ENCODE data around the gene SCO2. TPM values are rescaled to one million over a fixed set of nuclear protein-coding genes. Genes with fewer than 3 reads are reported as not detected.
A peak's percentile ranks its signal among the peaks of the same experiment; 100 is the strongest.
"Not testable (repeated sequence)": the region's sequence is repeated elsewhere in the genome, so short reads cannot be mapped to it uniquely, and the experiment has no call there.

The SCO2 gene
- total and polyA plus RNA-seq, 4 donors = 4.7 to 11.6 (median 5.1) TPM; not detected in 1

GRCh38 chr22:50524676-50525103 is 708 bp downstream of the SCO2 start:
- Histone ChIP-seq H3K4me1 (ENCODE audit: control insufficient read depth in 1 of 2, insufficient read depth in 2 of 2, low read length in 2 of 2) (no peaks in the 10 kb centered on the region), H3K36me3 (ENCODE audit: control insufficient read depth in 1 of 2, insufficient read depth in 2 of 2, low read length in 1 of 2) (no peaks in the 10 kb centered on the region), H3K27me3 (ENCODE audit: control insufficient read depth in 1 of 2, insufficient read depth in 2 of 2, low read length in 1 of 2) (no peaks in the 10 kb centered on the region), H3K27ac (ENCODE audit: low read depth in 1 of 2, low read length in 2 of 2) (peak overlapping the region in 1 of 2 donors; percentile 20), H3K4me3 (ENCODE audit: low read length in 2 of 2) (peak overlapping the region; percentile 28 to 53), H3K9me3 (ENCODE audit: control insufficient read depth, low read length) (no peaks in the 10 kb centered on the region)
- 7 to 11% methylated on average over 19 of the region's 19 CpGs for WGBS, 2 donors
- intact Hi-C loops (cut with DNase I) = loop anchor here (1.0 to 5.0 kb wide), 2 partner anchors 16 to 38 kb away; partner anchors contain the start of genes NCAPH2 (in 2 of the 2) and SYCE3 (in 1 of the 2)
- DNase-seq (peak in 1 of 2 donors; percentile 68), ATAC-seq (ENCODE audit: low FRiP score) (no peak)

GRCh38 chr22:50523806-50524675 is 1.4 kb downstream of the SCO2 start:
- 79 to 81% methylated on average over 25 of the region's 25 CpGs for WGBS, 2 donors
- Histone ChIP-seq H3K4me3 (ENCODE audit: low read length in 2 of 2) (no peak overlapping the region), H3K36me3 (ENCODE audit: control insufficient read depth in 1 of 2, insufficient read depth in 2 of 2, low read length in 1 of 2) (no peaks in the 10 kb centered on the region), H3K4me1 (ENCODE audit: control insufficient read depth in 1 of 2, insufficient read depth in 2 of 2, low read length in 2 of 2) (no peaks in the 10 kb centered on the region), H3K27ac (ENCODE audit: low read depth in 1 of 2, low read length in 2 of 2) (no peak overlapping the region), H3K9me3 (ENCODE audit: control insufficient read depth, low read length) (no peaks in the 10 kb centered on the region), H3K27me3 (ENCODE audit: control insufficient read depth in 1 of 2, insufficient read depth in 2 of 2, low read length in 1 of 2) (no peaks in the 10 kb centered on the region)
- no peak for ATAC-seq (ENCODE audit: low FRiP score)
- intact Hi-C loops (cut with DNase I) = no loop called here
- DNase-seq = no peak

GRCh38 chr22:50523458-50523805 is 2.0 kb downstream of the SCO2 start:
- H3K4me3 ChIP-seq (ENCODE audit: low read length in 2 of 2) = no peak overlapping the region
- 93 to 95% methylated on average over 16 of the region's 16 CpGs for WGBS, 2 donors
- ATAC-seq (ENCODE audit: low FRiP score) (no peak), DNase-seq (no peak)
- H3K27ac ChIP-seq (ENCODE audit: low read depth in 1 of 2, low read length in 2 of 2) = no peak overlapping the region
- intact Hi-C loops (cut with DNase I) = no loop called here
- H3K27me3 ChIP-seq (ENCODE audit: control insufficient read depth in 1 of 2, insufficient read depth in 2 of 2, low read length in 1 of 2) = no peaks in the 10 kb centered on the region
- no peaks in the 10 kb centered on the region for H3K4me1 ChIP-seq (ENCODE audit: control insufficient read depth in 1 of 2, insufficient read depth in 2 of 2, low read length in 2 of 2)
- H3K36me3 ChIP-seq (ENCODE audit: control insufficient read depth in 1 of 2, insufficient read depth in 2 of 2, low read length in 1 of 2) = no peaks in the 10 kb centered on the region
- H3K9me3 ChIP-seq (ENCODE audit: control insufficient read depth, low read length) = no peaks in the 10 kb centered on the region

- WGBS, 2 donors = 82 to 87% methylated on average over 22 of the region's 22 CpGs
- DNase-seq = peak in 1 of 2 donors; percentile 51
- no peaks in the 10 kb centered on the region for H3K4me1 ChIP-seq (ENCODE audit: control insufficient read depth in 1 of 2, insufficient read depth in 2 of 2, low read length in 2 of 2)
- H3K36me3 ChIP-seq (ENCODE audit: control insufficient read depth in 1 of 2, insufficient read depth in 2 of 2, low read length in 1 of 2) = no peaks in the 10 kb centered on the region
- no peak for ATAC-seq (ENCODE audit: low FRiP score)
- H3K27ac ChIP-seq (ENCODE audit: low read depth in 1 of 2, low read length in 2 of 2) = no peak overlapping the region
- no peaks in the 10 kb centered on the region for H3K27me3 ChIP-seq (ENCODE audit: control insufficient read depth in 1 of 2, insufficient read depth in 2 of 2, low read length in 1 of 2)
- intact Hi-C loops (cut with DNase I) = no loop called here
- H3K4me3 ChIP-seq (ENCODE audit: low read length in 2 of 2) = no peak overlapping the region
- H3K9me3 ChIP-seq (ENCODE audit: control insufficient read depth, low read length) = no peaks in the 10 kb centered on the region
These were observed 2.5 kb downstream of the SCO2 start for GRCh38 chr22:50522806-50523438.

GRCh38 chr22:50522208-50522805 is 3.1 kb downstream of the SCO2 start:
- Histone ChIP-seq H3K36me3 (ENCODE audit: control insufficient read depth in 1 of 2, insufficient read depth in 2 of 2, low read length in 1 of 2) (no peaks in the 10 kb centered on the region), H3K9me3 (ENCODE audit: control insufficient read depth, low read length) (no peaks in the 10 kb centered on the region), H3K27me3 (ENCODE audit: control insufficient read depth in 1 of 2, insufficient read depth in 2 of 2, low read length in 1 of 2) (no peaks in the 10 kb centered on the region), H3K4me3 (ENCODE audit: low read length in 2 of 2) (no peak overlapping the region), H3K4me1 (ENCODE audit: control insufficient read depth in 1 of 2, insufficient read depth in 2 of 2, low read length in 2 of 2) (no peaks in the 10 kb centered on the region), H3K27ac (ENCODE audit: low read depth in 1 of 2, low read length in 2 of 2) (no peak overlapping the region)
- ATAC-seq (ENCODE audit: low FRiP score) (no peak), DNase-seq (peak in 1 of 2 donors; percentile 50)
- intact Hi-C loops (cut with DNase I) = no loop called here
- 87 to 90% methylated on average over 15 of the region's 15 CpGs for WGBS, 2 donors

- intact Hi-C loops (cut with DNase I) = no loop called here
- Histone ChIP-seq H3K4me1 (ENCODE audit: control insufficient read depth in 1 of 2, insufficient read depth in 2 of 2, low read length in 2 of 2) (no peaks in the 10 kb centered on the region), H3K27me3 (ENCODE audit: control insufficient read depth in 1 of 2, insufficient read depth in 2 of 2, low read length in 1 of 2) (no peaks in the 10 kb centered on the region), H3K9me3 (ENCODE audit: control insufficient read depth, low read length) (no peaks in the 10 kb centered on the region), H3K27ac (ENCODE audit: low read depth in 1 of 2, low read length in 2 of 2) (no peak overlapping the region), H3K4me3 (ENCODE audit: low read length in 2 of 2) (no peak overlapping the region), H3K36me3 (ENCODE audit: control insufficient read depth in 1 of 2, insufficient read depth in 2 of 2, low read length in 1 of 2) (no peaks in the 10 kb centered on the region)
- 91 to 93% methylated on average over 10 of the region's 10 CpGs for WGBS, 2 donors
- no peak for ATAC-seq (ENCODE audit: low FRiP score)
- DNase-seq = no peak
These were observed 3.7 kb downstream of the SCO2 start for GRCh38 chr22:50521710-50522109.

- Histone ChIP-seq H3K9me3 (ENCODE audit: control insufficient read depth, low read length) (no peaks in the 10 kb centered on the region), H3K27me3 (ENCODE audit: control insufficient read depth in 1 of 2, insufficient read depth in 2 of 2, low read length in 1 of 2) (no peaks in the 10 kb centered on the region), H3K27ac (ENCODE audit: low read depth in 1 of 2, low read length in 2 of 2) (no peak overlapping the region), H3K4me1 (ENCODE audit: control insufficient read depth in 1 of 2, insufficient read depth in 2 of 2, low read length in 2 of 2) (no peaks in the 10 kb centered on the region), H3K4me3 (ENCODE audit: low read length in 2 of 2) (no peak overlapping the region), H3K36me3 (ENCODE audit: control insufficient read depth in 1 of 2, insufficient read depth in 2 of 2, low read length in 1 of 2) (no peaks in the 10 kb centered on the region)
- intact Hi-C loops (cut with DNase I) = no loop called here
- DNase-seq (no peak), ATAC-seq (ENCODE audit: low FRiP score) (no peak)
- 92 to 94% methylated on average over 13 of the region's 13 CpGs for WGBS, 2 donors
These were observed 4.5 kb downstream of the SCO2 start for GRCh38 chr22:50520826-50521453.

- WGBS, 2 donors = 94 to 95% methylated on average over 8 of the region's 8 CpGs
- H3K27ac ChIP-seq (ENCODE audit: low read depth in 1 of 2, low read length in 2 of 2); intact Hi-C loops (cut with DNase I); H3K4me1 ChIP-seq (ENCODE audit: control insufficient read depth in 1 of 2, insufficient read depth in 2 of 2, low read length in 2 of 2); H3K4me3 ChIP-seq (ENCODE audit: low read length in 2 of 2); H3K36me3 ChIP-seq (ENCODE audit: control insufficient read depth in 1 of 2, insufficient read depth in 2 of 2, low read length in 1 of 2); DNase-seq; H3K9me3 ChIP-seq (ENCODE audit: control insufficient read depth, low read length); ATAC-seq (ENCODE audit: low FRiP score); H3K27me3 ChIP-seq (ENCODE audit: control insufficient read depth in 1 of 2, insufficient read depth in 2 of 2, low read length in 1 of 2): not testable (repeated sequence)
These were observed 5.2 kb downstream of the SCO2 start for GRCh38 chr22:50520184-50520583.

All from aorta (tissue), 5 donors.